IgD-negative memory B cell (primary cell): ENCODE results near the gene NPL. TPM values are rescaled to one million over a fixed set of nuclear protein-coding genes. Genes with fewer than 3 reads are reported as not detected.
A peak's percentile ranks its signal among the peaks of the same experiment; 100 is the strongest.

Experiments used
- H3K27ac Mint-ChIP-seq, 3 donors: one replicate each; pipeline ENCODE4 v1.8.0; 2020 to 2022; ENCODE audit warnings: mild to moderate bottlenecking in 3 of 3, mixed read lengths in 3 of 3, moderate library complexity in 1 of 3
- H3K27me3 Mint-ChIP-seq: one replicate; pipeline ENCODE4 v1.8.0; 2021; ENCODE audit warnings: mixed read lengths
- H3K36me3 Mint-ChIP-seq: one replicate; pipeline ENCODE4 v1.8.0; 2020; ENCODE audit warnings: mild to moderate bottlenecking, mixed read lengths
- H3K4me1 Mint-ChIP-seq, 3 donors: one replicate each; pipeline ENCODE4 v1.8.0; 2020 to 2022; ENCODE audit warnings: mixed read lengths in 3 of 3, mild to moderate bottlenecking in 1 of 3
- H3K4me3 Mint-ChIP-seq, 4 donors: one replicate each; pipeline ENCODE4 v1.8.0; 2020 to 2022; ENCODE audit warnings: mild to moderate bottlenecking in 4 of 4, mixed read lengths in 4 of 4, moderate library complexity in 3 of 4
- H3K9me3 Mint-ChIP-seq, 3 donors: one replicate each; pipeline ENCODE4 v1.8.0; 2020 to 2021; ENCODE audit warnings: mixed read lengths in 3 of 3, mild to moderate bottlenecking in 1 of 3
- polyA plus RNA-seq: library from polyadenylated mRNA; unstranded; fragments of 300-500 nt; fragmentation: Illumina TruSeq; gene quantifications from one replicate; pipeline ENCODE4 v1.2.3, GENCODE V29; 2021

NPL gene
- polyA plus RNA-seq: 4.8 TPM

DNA sequence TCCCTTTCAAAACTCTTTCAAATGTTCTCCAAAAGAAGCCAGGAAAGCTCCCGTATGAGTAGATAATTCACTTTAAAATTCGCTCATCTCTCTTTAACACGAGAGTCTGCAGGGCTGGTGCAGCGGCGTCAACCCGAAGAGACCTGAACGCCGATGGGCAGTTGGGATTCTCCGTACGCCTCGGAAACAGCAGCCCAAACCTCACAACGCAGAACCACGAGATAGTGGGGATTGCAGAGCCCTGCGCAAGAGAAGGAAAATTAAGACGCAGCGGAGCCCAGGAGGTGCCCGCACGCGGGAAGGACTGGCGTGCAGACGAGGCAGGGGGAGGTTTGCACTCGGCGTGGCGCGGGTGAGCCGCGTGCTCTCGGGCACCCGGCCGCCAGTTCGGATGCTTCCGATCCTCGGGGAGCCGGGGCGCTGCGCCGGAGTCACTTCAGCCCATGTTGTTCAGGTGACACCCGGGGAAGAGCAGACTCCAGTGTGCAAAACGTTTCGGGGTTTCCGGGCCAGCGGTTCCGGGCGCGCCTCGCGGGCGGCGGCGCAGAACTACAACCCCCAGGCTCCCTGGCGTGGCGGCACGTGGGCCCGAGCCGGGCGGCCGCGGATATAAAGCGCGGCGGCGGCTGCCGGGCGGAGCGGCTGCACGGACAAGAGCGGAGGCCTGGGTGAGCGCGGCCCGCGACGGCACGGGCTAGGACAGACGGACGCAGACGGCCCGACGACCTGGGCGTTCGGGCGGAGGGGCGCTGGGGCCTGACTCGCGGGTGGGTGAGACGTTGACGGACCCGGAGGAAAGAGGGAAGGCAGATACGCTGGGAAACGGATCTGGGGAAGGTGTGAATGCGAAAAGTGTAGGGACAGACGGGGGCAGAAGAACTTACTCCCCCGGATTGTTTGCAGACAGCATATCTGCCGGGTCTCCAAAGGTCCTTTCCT lies at the start of gene NPL:
Gene NPL, plus strand, starts transcription at position 636 of the 939 bp plus-strand sequence. CDS start 4,599 bp downstream, outside the sequence.
- H3K4me3 Mint-ChIP-seq: peak within 1 kb of the TSS; percentile 93 to 97 (median 96)
- H3K9me3 Mint-ChIP-seq: no peaks in the 10 kb centered on the region
- peaks cover 7 to 10% (median 10%) of the 10 kb centered on the region in 3 donors for H3K4me1 Mint-ChIP-seq
- peak within 1 kb of the TSS in 2 of 3 donors; percentile 83 to 90 for H3K27ac Mint-ChIP-seq
- H3K36me3 Mint-ChIP-seq: peaks cover 4% of the 10 kb centered on the region
- no peaks in the 10 kb centered on the region for H3K27me3 Mint-ChIP-seq

DNA sequence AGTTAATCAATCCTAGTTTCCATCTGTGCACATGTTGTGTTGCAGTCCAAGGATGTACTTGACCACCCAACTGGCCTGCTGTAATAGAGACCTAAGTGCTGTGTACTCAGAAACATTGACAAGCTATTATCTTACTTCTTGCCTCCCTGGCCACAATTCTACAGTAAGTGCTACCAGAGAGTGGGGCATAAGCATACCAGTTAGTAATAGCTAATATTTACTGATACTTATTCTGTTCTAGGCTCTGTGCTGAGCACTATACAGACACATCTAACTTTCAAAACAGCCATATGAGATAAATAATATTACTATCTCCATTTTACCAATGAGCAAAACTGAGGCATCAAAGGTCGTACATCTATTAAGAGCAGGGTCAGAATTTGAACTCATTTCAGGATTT lies 49.5 kb upstream of the NPL start:
- peaks cover 0 to 2% (median 0%) of the 10 kb centered on the region in 3 donors for H3K9me3 Mint-ChIP-seq
- peaks cover 0 to 2% (median 0%) of the 10 kb centered on the region in 3 donors for H3K4me1 Mint-ChIP-seq
- peaks cover 2% of the 10 kb centered on the region for H3K36me3 Mint-ChIP-seq
- H3K4me3 Mint-ChIP-seq: no peak overlapping the region
- H3K27ac Mint-ChIP-seq: peak overlapping the region in 1 of 3 donors; percentile 56
- no peaks in the 10 kb centered on the region for H3K27me3 Mint-ChIP-seq

DNA sequence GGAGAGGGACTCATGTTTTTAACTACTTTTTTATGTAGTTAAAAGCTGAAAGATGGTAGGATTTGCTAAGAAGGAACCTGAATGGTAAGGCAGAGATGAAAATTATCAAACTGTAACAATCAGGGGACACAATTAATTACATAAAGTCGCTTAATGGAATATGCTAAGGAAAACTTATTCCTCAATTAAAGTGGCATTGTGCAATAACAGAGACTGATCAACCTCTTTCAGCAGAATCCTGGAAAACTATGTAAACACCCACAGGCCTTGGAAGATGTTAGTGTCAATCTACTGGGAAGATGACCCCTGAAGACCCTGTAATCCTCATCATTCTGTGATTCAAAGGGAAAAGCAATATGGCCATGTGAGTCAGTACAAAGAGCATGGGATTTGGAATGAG lies 46.8 kb upstream of the NPL start:
- no peaks in the 10 kb centered on the region for H3K36me3 Mint-ChIP-seq
- H3K4me1 Mint-ChIP-seq: peaks cover 0 to 2% (median 0%) of the 10 kb centered on the region in 3 donors
- no peaks in the 10 kb centered on the region for H3K27me3 Mint-ChIP-seq
- no peaks in the 10 kb centered on the region for H3K9me3 Mint-ChIP-seq
- H3K4me3 Mint-ChIP-seq: no peak overlapping the region
- no peak overlapping the region for H3K27ac Mint-ChIP-seq

DNA sequence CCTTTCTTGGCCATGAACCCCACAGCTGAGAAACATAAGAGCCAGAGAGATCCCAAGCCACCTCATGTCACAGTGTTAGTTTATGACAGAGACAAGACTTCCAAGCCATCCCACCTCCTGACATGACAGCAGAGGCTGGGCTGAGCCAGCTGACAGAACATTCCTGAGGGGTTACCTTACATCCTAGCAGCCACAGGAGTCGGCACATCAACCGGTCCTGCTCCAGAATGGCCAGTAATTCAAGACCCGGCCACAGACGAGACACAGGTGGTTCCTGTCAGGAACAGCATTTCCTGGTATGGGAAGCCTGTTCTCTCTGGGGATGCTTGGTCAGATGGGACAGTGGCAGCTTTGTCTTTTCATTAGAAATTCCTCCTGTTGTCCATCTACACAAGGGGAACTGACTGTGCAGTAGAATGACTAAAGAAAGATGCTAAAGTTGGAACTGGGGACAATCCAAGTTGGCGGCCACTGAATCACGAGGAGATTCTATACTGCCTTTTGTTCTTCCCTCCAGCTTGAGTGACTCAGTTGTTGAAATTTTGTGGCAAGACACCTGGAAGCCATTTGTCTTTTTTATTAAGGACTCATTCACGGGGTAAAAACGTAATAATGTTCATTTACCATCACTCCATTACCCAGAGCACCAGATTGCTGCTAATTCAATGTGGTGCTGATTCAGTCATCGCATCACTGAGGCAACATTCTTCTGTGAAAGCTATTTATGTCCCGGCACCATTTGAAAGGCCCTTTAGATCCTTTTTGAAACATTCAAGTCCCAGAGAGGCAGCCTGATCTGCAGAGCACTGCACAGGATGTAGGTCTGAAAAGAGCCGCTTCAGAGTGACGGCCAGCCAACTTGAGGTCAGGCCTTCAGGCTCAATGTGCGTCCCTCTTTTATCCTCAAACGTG lies 37.2 kb upstream of the NPL start:
- Mint-ChIP-seq H3K4me1 (no peaks in the 10 kb centered on the region), H3K9me3 (peaks cover 0 to 3% (median 0%) of the 10 kb centered on the region in 3 donors), H3K36me3 (peaks cover 3% of the 10 kb centered on the region), H3K27me3 (peaks cover 5% of the 10 kb centered on the region), H3K4me3 (no peak overlapping the region), H3K27ac (no peak overlapping the region)

DNA sequence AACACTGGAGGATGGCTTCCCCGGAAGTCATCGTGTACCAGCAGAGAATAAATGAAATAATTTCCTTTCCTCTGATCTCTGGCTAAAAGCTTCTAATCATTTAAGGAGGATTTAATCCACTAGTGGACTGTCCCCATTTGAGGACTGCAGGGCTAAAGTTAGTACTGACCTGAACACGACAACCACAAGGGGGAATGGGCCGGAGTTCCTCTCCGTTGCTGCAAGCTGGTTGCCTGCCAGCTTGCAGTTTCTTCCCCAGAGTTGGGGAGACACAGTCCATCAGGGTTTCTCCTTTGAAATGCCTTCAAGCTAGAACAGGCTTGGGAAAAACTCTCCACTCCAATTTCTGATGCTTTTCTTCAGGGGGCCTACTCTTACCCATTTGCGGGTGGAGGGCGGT lies 35.5 kb upstream of the NPL start:
- peaks cover 3% of the 10 kb centered on the region for H3K36me3 Mint-ChIP-seq

GRCh38 chr1:182754543-182755314 lies 34.8 kb upstream of the NPL start:
- H3K27ac Mint-ChIP-seq: no peak overlapping the region
- H3K4me3 Mint-ChIP-seq: no peak overlapping the region
- H3K9me3 Mint-ChIP-seq: no peaks in the 10 kb centered on the region
- H3K4me1 Mint-ChIP-seq: no peaks in the 10 kb centered on the region
- H3K27me3 Mint-ChIP-seq: no peaks in the 10 kb centered on the region
- peaks cover 3% of the 10 kb centered on the region for H3K36me3 Mint-ChIP-seq

More for the DNA sequence above, 35.5 kb upstream of the NPL start:
- Mint-ChIP-seq H3K27ac (no peak overlapping the region), H3K4me1 (no peaks in the 10 kb centered on the region), H3K27me3 (peaks cover under 1% of the 10 kb centered on the region), H3K9me3 (peaks cover 0 to 1% (median 0%) of the 10 kb centered on the region in 3 donors), H3K4me3 (no peak overlapping the region)

GRCh38 chr1:182755632-182756031 lies 33.9 kb upstream of the NPL start:
- Mint-ChIP-seq H3K27ac (no peak overlapping the region), H3K27me3 (no peaks in the 10 kb centered on the region), H3K9me3 (no peaks in the 10 kb centered on the region), H3K4me1 (peaks cover 0 to 3% (median 0%) of the 10 kb centered on the region in 3 donors), H3K4me3 (no peak overlapping the region), H3K36me3 (peaks cover 3% of the 10 kb centered on the region)

DNA sequence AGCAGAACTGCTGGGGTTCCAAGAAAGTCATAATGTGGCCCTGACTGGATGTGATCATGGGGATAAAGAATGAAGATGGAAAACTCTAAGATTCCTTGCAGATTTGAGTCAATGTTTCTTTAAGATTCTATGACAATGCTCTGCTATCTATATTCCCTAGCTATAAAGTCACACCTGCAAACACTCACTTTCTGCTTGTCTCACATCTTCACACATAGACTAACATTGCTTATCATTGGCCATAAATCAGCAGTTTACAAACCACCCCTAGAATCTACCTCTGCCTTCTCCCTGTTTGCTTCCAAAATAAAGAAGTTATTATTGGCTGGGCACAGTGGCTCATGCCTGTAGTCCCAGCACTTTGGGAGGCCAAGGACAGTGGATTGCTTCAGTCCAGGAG lies 33.1 kb upstream of the NPL start:
- Mint-ChIP-seq H3K9me3 (no peaks in the 10 kb centered on the region), H3K4me3 (no peak overlapping the region), H3K27ac (peak overlapping the region in 1 of 3 donors; percentile 82), H3K27me3 (no peaks in the 10 kb centered on the region), H3K4me1 (peaks cover 0 to 11% (median 7%) of the 10 kb centered on the region in 3 donors), H3K36me3 (peaks cover 1% of the 10 kb centered on the region)

- Mint-ChIP-seq H3K27ac (peak overlapping the region in 2 of 3 donors; percentile 35 to 42), H3K4me1 (peaks cover 3 to 13% (median 11%) of the 10 kb centered on the region in 3 donors), H3K36me3 (no peaks in the 10 kb centered on the region), H3K4me3 (peak overlapping the region in 1 of 4 donors; percentile 41), H3K27me3 (peaks cover 1% of the 10 kb centered on the region), H3K9me3 (peaks cover 0 to 6% (median 5%) of the 10 kb centered on the region in 3 donors)
These were observed 27.9 kb upstream of the NPL start for GRCh38 chr1:182761396-182762395.

GRCh38 chr1:182762536-182762935 lies 27.0 kb upstream of the NPL start:
- Mint-ChIP-seq H3K36me3 (no peaks in the 10 kb centered on the region), H3K4me1 (peaks cover 3 to 13% (median 11%) of the 10 kb centered on the region in 3 donors), H3K27ac (no peak overlapping the region), H3K9me3 (peaks cover 0 to 6% (median 5%) of the 10 kb centered on the region in 3 donors), H3K27me3 (peaks cover 1% of the 10 kb centered on the region), H3K4me3 (no peak overlapping the region)

DNA sequence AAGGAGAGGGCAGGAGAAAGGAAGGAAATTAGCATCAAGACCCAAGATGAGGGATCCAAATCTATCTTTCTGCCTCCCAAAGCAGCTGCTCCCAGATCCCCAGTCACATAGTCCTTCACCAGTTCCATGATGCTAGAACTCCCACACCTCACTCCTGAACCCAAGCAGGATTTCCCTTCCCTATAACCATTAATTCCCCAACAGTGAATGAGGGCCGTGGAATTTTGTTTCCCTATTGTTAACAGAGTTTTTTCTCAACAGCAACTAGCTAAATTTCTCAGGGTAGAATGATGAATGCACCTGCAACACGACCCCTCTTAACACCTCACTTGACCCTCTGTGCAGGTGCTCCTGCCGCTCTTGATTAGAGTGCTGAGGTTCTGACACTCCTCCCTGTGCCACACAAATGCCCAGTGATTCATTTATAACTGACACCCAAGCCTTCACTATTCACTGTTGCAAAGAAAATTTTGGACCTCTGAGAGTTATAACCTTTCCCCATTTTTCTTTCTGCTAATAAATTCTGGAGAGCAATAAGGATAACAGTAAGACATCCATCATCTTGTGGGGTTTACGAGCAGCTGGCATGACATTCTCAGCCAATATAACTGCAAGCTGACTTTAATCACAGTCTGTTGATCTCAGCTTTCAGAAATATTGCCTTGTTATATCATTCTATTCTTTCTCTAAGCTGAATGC lies 25.4 kb upstream of the NPL start:
- Mint-ChIP-seq H3K27me3 (peaks cover 1% of the 10 kb centered on the region), H3K4me1 (peaks cover 3 to 13% (median 11%) of the 10 kb centered on the region in 3 donors), H3K9me3 (peaks cover 0 to 6% (median 5%) of the 10 kb centered on the region in 3 donors), H3K36me3 (no peaks in the 10 kb centered on the region), H3K27ac (no peak overlapping the region), H3K4me3 (no peak overlapping the region)

- H3K36me3 Mint-ChIP-seq: no peaks in the 10 kb centered on the region
- peaks cover 3 to 11% (median 11%) of the 10 kb centered on the region in 3 donors for H3K4me1 Mint-ChIP-seq
- no peak overlapping the region for H3K4me3 Mint-ChIP-seq
These were observed 24.2 kb upstream of the NPL start for GRCh38 chr1:182765391-182765790.

GRCh38 chr1:182766050-182766449 lies 23.5 kb upstream of the NPL start:
- peaks cover 0 to 6% (median 5%) of the 10 kb centered on the region in 3 donors for H3K9me3 Mint-ChIP-seq
- peaks cover 1% of the 10 kb centered on the region for H3K27me3 Mint-ChIP-seq
- H3K36me3 Mint-ChIP-seq: no peaks in the 10 kb centered on the region
- H3K4me1 Mint-ChIP-seq: peaks cover 3 to 8% (median 6%) of the 10 kb centered on the region in 3 donors
- H3K27ac Mint-ChIP-seq: no peak overlapping the region
- no peak overlapping the region for H3K4me3 Mint-ChIP-seq

More at GRCh38 chr1:182765391-182765790, 24.2 kb upstream of the NPL start:
- H3K27ac Mint-ChIP-seq: no peak overlapping the region
- H3K9me3 Mint-ChIP-seq: peaks cover 0 to 6% (median 5%) of the 10 kb centered on the region in 3 donors
- H3K27me3 Mint-ChIP-seq: peaks cover 1% of the 10 kb centered on the region
